NCI-H1694 (cell line): ENCODE data around the gene OSBPL6.
A peak's percentile ranks its signal among the peaks of the same experiment; 100 is the strongest.
"Not testable (repeated sequence)": the region's sequence is repeated elsewhere in the genome, so short reads cannot be mapped to it uniquely, and the experiment has no call there.

Experiments used
- DNase-seq: peaks from one replicate; lab custom pipeline; 2025; lab: John Stamatoyannopoulos, UW

Gene OSBPL6

GRCh38 chr2:178350051-178350450 lies 155.7 kb downstream of the OSBPL6 start:
- DNase-seq: no peak

DNA sequence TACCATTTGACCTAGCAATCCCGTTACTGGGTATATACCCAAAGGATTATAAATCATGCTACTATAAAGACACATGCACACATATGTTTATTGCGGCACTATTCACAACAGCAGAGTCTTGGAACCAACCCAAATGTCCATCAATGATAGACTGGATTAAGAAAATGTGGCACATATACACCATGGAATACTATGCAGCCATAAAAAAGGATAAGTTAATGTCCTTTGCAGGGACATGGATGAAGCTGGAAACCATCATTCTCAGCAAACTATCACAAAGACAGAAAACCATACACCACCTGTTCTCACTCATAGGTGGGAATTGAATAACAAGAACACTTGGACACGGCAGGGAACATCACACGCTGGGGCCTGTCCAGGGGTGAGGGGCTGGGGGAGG lies 163.4 kb downstream of the OSBPL6 start:
- DNase-seq: not testable (repeated sequence)

- no peak for DNase-seq
Observed at GRCh38 chr2:178359192-178359912, 165.0 kb downstream of the OSBPL6 start.

- DNase-seq: peak; percentile 22
Observed at GRCh38 chr2:178361588-178361987, 167.3 kb downstream of the OSBPL6 start.

DNA sequence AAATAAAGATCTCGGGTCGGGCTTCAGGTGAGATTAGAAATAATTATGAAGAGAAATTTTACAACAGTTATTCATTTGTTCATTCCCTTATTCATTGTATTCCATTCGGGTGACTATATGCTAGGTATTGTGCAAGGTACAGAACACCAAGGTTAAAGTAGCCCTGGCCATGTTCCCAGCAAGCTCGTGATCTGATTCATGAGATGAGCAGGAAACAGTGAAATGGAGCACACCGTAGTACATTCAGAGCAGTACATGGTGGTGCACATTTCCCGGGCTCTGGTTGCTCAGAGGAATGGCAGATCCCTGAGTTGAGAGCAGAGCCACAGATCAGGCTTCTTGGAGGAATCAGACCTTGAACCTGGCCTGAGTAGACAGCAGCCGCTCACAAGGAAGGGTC lies 168.9 kb downstream of the OSBPL6 start:
- DNase-seq: no peak

DNA sequence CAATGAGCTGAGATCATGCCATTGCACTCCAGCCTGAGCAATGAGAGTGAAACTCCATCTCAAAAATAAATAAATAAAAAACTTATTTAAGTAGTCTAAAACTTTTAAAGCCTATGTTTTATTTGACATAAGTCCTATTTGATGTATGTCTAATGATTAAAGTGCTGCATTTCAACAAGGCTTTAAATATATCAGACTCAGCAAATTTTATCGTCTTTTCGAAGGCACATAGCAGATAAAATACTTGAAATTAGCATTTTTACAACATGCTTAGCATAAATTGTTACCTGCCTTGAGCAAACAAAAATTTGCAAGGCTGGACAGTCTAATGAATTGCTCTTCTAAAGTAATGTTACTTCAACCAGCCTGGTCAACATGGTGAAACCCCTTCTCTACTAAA lies 170.8 kb downstream of the OSBPL6 start:
- no peak for DNase-seq

DNA sequence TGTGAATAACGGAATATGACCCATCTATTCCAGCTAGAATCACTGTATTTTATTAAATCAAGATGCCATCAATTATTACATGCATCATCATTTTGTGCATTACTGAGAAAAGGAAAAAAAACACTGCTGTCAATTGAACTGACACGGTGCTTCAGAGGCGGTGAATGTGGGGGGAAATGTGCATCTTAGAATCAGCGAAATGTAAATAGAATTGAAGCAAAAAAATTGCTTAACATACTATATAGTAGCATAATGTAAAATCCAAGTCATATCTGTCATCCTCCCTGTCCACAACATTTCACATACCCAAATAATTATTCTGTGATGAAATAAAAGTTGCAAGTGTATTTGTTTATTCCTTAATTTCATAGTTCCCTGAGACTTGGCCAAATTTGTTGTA lies 172.1 kb downstream of the OSBPL6 start:
- DNase-seq: no peak

GRCh38 chr2:178367344-178367743 lies 173.0 kb downstream of the OSBPL6 start:
- DNase-seq: no peak

DNA sequence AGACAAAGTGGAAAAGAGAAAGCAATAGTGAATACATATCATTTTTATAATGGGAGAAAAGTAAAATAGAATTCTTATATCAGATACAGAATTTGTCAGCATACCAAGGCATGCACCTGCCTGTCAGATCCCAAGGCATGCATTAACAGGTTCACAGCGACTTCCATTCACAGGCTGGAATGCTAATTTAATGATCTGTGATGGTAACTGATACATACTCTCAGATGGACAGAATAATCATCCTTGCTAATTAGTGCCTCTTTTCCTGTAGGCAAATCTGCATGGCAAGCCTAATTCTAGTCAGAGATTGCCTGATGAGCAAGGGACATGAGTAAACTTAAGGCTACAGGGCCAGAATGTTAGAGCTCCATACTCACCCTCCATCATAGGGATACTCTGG lies 180.6 kb downstream of the OSBPL6 start:
- DNase-seq: no peak

DNA sequence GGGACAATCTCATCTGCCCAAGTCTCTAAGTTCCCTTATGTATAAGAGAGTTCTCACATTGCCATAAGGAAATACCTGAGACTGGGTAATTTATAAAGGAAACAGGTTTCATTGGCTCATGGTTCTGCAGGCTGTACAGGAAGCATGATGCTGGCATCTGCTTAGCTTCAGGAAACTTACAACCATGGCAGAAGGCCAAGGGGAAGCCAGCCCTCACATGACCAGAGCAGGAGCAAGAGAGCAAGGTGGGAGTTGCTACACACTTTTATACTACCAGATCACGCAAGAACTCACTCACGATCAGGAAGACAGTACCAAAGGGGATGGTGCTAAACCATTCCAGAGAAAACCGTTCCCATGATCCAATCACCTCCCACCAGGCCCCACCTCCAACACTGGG lies 182.7 kb downstream of the OSBPL6 start:
- DNase-seq: no peak

DNA sequence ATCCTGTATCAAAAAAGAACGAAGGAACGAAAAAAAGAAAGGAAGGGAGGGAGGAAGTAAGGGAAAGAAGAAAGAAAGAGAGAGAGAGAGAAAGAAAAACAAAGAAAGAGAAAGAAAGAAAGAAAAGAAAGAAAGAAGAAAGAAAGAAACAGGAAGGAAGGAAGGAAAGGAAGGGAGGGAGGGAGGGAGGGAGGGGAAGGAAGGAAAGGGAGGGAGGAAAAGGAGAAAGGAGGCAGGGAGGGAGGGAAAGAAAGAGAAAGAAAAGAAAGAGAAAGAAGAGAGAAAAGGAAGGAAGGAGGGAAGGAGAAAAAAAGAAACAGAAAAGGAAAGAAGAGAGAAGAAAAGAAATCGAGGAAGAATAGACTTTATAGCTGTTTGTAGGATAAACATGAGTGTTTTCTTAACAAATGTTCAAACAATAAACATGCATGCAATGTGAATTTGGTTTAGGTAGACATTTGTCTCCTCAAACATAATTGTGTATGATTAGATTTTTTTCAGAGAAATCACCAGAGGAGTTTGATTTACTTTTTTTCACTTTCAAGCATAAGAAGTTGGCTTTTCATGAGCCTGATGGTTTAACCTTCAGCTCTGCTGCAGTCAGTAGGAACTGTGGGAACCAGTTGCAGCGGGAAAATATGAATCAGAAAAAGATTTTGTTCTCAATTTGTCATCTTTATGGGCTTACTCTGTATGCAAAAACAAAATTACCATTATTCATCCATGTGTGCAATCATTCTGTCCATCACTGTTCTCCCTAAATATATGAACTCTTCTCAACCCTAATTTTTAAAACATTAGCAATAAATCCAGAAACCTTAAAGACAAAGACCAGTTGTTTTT lies 185.1 kb downstream of the OSBPL6 start:
- DNase-seq: no peak

DNA sequence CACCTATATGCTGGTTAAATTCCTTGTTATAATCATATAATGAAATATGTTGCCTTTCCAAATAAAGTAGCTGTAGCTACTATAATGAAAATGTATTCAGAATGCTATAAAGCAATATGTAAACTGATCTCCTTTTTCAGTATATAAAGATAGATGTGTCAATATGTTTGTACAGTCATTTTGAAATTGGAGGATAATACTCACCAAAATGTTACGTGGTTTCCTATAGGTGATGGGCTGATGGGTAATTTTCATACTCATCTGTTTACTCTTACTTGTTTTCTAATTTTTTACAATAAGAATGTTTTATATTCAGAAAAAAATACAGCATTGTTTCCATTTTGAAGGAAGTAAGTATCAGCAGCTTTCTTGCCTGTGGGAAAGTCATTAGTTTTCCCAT lies 186.5 kb downstream of the OSBPL6 start:
- no peak for DNase-seq

DNA sequence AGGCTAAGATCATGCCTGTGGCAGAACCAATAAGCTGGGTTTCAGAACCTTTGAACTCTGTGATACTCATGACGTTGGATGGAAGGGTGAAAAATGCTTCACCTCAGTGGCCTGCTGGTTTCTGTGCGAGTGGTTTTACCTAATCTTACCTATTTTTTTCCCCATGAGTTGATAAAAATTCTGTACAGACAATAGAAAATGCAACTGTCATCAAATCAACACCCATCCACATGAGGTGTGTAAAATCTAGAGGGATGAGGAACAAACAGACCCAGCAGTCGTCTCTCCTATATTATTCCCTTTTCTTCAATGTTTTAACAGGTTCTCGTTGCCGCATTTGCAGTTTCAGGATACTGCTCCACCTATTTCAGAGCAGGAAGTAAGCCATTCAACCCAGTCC lies 189.4 kb downstream of the OSBPL6 start:
- no peak for DNase-seq

DNA sequence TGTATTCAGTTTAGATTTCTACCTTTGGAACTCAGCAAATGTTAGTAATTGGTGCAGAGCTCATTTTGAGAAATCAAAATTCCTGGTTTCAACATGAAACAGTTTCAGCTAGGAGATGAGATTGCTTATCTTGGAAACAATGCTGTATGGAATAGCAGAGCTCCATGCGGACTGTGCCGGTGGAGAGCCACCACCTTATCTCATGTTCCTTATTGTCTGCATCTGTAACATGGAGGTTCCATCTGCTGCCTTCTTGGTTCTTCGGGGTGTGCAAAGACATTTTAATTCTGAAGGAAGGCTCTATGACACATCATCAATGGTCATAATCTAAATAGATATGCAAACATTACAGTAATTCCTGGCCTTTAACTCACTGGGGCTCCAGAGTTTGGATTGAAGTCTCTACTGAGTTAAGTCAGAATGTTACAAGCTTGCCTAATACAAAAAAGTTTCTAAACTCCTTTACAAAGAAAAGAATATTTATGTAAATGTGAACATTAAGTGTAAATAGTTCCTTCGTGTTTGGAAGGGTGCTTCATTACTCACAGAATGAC lies 191.4 kb downstream of the OSBPL6 start:
- no peak for DNase-seq

DNA sequence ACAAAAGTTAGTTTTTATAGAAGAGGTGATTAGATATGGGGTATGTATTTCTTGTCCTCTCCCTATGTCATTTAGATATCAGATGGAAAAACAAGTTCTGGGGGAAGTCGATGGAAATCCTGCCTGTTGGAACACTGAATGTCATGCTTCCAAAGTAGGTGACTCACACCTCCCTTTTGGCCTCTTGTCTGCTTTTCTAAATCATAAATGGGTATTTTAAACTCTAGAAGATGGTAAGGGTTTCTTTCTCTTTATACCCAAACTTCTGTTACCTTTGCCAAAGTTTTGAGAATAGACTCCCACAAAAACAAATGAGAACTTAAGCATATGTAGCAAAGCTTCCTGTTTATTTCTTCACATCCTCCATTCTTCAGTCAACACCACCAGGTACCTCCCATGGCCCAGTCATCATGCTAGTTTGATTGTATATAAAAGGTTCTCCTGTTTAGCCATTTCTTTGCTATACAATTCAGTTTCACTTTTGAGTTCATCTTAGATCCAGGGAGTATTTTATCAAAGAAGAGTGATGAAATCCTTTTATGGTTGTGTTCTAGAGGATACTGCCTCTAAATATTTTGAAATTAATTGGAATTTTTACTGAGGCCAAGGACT lies 192.8 kb downstream of the OSBPL6 start:
- DNase-seq: no peak

DNA sequence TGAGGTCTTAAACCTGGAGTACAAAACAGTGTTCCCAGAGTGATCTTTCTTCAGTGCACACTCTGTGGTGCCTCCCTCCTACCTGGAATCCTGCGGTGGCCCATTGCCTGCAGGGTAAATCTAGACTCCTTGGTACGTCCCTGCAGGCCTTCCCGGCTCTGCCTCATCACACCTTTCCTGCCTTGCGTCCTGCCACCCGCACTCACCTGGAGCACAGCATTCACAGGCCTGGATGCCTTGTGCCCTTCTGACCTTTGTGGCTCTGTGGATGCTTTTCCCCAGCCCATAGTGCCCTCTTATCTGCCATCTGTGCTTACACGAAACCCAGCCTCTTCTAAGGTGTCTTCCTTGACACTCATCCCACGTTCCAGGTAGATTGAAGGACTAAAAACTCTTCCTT lies 194.0 kb downstream of the OSBPL6 start:
- DNase-seq: no peak

DNA sequence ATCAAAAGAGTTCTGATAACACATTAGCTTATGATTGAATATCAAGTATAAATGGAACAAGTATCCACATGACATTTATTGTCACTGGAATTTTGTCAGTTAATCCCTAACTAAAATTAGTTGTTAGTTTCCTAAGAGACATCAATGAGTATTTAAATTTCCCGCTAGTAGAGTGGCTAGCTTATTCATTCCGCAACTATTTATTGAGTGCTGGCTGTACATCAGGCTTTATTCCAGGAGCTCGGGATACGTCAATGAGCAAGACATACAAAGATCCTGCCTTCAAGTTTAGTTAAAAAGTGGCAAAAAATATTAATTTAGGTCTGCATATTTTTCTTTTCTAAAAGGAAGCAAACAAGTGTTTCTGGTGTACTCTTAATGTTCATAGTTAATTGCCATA lies 197.4 kb downstream of the OSBPL6 start:
- DNase-seq: no peak

- DNase-seq: no peak
Observed at GRCh38 chr2:178392215-178392614, 197.9 kb downstream of the OSBPL6 start.

- no peak for DNase-seq
Observed at GRCh38 chr2:178394859-178395258, 200.5 kb downstream of the OSBPL6 start.

GRCh38 chr2:178395295-178395694 lies 201.0 kb downstream of the OSBPL6 start:
- no peak for DNase-seq

DNA sequence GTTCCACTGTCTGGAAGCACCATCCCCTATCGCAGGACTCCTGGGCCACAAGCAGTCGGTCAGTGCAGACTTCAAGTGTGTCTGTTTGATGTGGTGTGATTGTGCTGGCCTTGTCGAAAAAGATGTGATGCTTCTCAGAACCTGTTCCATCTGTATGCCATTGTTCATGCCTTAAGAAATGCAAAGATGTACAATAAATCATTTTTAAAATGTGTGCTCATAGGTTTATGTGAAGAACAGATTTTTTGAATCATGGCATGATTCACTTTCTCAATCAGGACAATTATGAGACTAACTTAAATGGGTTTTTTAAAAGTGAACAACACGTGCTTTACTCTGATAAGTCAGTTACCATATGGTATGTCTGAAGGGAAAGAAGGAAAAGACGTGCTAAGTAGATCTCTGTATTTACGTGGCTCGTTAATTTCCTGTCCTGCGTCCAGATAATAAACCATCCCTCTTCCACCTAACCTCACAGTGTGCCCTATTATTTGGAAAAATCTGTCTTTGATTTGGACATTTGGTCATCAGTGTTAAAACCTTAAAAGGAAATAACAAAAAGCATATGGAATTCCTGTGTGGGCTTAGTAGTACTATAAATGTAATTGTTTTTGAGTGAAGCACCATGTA lies 201.7 kb downstream of the OSBPL6 start:
- DNase-seq: no peak

DNA sequence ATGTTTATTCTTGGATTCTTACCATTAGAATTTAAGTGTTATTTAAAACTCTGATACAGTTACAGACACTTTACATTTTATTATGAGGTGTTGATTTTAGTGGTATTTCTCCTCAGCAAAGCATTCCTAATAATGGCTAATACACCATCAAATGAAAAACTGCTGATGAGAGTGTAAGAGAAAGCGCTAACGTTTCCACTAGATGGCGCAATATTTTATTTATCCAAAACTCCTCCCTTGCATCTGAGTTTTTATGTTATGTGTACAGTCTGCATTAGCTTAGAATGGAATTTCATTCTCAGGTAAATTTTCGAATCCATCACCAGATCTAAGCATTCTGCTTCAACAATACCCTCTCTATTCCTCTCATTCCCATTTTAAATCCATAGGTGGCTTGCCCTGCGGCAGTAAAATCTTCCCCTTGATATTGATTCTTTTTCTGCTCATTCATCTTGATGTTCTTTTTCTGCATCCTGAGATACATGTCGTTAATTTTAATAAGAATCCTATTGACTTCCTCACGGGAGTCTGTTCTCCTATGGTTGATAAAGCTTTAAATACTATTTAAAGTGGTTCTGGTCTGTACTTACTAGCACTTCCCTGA lies 202.8 kb downstream of the OSBPL6 start:
- peak; percentile 78 for DNase-seq
